ENCODE data around the gene FAM13A.
"Not testable (repeated sequence)": the region's sequence is repeated elsewhere in the genome, so short reads cannot be mapped to it uniquely, and the experiment has no call there.

The FAM13A gene

DNA sequence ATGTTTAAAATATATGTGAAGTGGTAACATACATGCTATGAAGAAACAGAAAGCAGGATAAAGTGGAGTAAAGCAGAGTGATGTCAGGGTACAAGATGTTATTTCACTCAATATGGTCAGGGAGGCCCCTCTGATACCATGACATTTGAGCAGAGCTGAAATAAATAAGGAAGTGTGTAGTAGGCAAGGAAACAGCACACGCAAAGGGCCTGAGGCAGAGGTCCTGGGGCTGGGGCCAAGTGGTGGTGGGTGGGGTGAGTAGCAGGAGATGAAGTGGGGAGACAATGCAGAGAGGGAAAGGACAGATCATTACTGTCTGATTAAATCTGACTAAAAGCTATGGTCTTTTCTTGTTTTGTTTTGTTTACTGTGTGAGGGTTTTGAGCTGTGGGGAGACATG, 61.1 kb downstream of the FAM13A start:
- TF ChIP-seq POLR2AphosphoS5 (IDR thresholded peaks at IDR 0.05; ENCODE audit: low read depth) (no peak), SPI1 (IDR thresholded peaks at IDR 0.05; ENCODE audit: borderline replicate concordance, low read depth) (no peak), GABPA (IDR thresholded peaks at IDR 0.05; ENCODE audit: low read depth) (no peak)
- TF ChIP-seq, protein P1, sequence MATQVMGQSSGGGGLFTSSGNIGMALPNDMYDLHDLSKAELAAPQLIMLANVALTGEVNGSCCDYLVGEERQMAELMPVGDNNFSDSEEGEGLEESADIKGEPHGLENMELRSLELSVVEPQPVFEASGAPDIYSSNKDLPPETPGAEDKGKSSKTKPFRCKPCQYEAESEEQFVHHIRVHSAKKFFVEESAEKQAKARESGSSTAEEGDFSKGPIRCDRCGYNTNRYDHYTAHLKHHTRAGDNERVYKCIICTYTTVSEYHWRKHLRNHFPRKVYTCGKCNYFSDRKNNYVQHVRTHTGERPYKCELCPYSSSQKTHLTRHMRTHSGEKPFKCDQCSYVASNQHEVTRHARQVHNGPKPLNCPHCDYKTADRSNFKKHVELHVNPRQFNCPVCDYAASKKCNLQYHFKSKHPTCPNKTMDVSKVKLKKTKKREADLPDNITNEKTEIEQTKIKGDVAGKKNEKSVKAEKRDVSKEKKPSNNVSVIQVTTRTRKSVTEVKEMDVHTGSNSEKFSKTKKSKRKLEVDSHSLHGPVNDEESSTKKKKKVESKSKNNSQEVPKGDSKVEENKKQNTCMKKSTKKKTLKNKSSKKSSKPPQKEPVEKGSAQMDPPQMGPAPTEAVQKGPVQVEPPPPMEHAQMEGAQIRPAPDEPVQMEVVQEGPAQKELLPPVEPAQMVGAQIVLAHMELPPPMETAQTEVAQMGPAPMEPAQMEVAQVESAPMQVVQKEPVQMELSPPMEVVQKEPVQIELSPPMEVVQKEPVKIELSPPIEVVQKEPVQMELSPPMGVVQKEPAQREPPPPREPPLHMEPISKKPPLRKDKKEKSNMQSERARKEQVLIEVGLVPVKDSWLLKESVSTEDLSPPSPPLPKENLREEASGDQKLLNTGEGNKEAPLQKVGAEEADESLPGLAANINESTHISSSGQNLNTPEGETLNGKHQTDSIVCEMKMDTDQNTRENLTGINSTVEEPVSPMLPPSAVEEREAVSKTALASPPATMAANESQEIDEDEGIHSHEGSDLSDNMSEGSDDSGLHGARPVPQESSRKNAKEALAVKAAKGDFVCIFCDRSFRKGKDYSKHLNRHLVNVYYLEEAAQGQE (IDR thresholded peaks at IDR 0.05; ENCODE audit: insufficient replicate concordance, low read depth), result no peak
- TF ChIP-seq, protein P2, sequence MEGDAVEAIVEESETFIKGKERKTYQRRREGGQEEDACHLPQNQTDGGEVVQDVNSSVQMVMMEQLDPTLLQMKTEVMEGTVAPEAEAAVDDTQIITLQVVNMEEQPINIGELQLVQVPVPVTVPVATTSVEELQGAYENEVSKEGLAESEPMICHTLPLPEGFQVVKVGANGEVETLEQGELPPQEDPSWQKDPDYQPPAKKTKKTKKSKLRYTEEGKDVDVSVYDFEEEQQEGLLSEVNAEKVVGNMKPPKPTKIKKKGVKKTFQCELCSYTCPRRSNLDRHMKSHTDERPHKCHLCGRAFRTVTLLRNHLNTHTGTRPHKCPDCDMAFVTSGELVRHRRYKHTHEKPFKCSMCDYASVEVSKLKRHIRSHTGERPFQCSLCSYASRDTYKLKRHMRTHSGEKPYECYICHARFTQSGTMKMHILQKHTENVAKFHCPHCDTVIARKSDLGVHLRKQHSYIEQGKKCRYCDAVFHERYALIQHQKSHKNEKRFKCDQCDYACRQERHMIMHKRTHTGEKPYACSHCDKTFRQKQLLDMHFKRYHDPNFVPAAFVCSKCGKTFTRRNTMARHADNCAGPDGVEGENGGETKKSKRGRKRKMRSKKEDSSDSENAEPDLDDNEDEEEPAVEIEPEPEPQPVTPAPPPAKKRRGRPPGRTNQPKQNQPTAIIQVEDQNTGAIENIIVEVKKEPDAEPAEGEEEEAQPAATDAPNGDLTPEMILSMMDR (IDR thresholded peaks at IDR 0.05; ENCODE audit: insufficient read depth, low read length), result no peak

DNA sequence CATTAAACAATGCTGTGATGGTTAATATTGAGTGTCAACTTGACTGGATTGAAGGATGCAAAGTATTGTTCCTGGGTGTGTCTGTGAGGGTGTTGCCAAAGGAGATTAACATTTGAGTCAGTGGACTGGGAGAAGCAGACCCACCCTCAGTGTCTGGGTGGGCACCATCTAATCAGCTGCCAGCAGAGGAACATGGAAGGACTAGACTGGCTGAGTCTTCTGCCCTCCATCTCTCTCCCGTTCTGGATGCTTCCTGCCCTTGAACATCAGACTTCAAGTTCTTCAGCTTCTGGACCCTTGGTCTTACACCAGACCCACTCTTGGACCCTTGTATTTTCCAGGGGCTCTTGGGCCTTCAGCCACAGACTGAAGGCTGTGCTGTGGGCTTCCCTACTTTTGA, 61.7 kb downstream of the FAM13A start:
- not testable (repeated sequence) for H3K27ac ChIP-seq (replicated peaks); H3K4me3 ChIP-seq (replicated peaks; ENCODE audit: insufficient read depth, low read length); DNase-seq (ENCODE audit: low read depth in 1 of 2, low spot score in 1 of 2); H3K27me3 ChIP-seq (ENCODE audit: insufficient read depth, poor library complexity, severe bottlenecking)

More for the DNA sequence above, 61.1 kb downstream of the FAM13A start:
- no peak overlapping the region for H3K27ac ChIP-seq (replicated peaks)
- no peak overlapping the region for H3K4me3 ChIP-seq (replicated peaks; ENCODE audit: insufficient read depth, low read length)
- no peaks in the 10 kb centered on the region for H3K27me3 ChIP-seq (ENCODE audit: insufficient read depth, poor library complexity, severe bottlenecking)
- DNase-seq (ENCODE audit: low read depth in 1 of 2, low spot score in 1 of 2), result no peak

DNA sequence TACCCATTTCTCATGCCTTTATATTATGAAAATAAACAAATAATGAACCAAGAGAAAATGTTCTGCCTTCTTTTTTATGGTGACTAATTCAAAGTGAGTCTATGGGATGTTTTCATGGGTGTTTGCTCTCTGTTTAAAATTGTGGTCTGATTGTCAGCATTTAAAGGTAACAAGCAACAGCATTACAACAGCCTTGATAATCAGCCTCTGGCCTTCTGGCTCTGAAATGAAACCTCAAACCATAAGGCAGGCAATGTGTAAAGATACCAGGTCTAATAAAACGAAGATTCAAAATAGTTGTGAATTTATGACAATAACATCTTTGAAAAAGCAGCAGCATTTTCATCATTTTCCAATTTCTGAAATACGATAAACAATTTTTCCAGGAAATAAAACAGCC, 63.7 kb downstream of the FAM13A start:
- TF ChIP-seq, protein P2 (IDR thresholded peaks at IDR 0.05; ENCODE audit: insufficient read depth, low read length), result no peak
- TF ChIP-seq GABPA (IDR thresholded peaks at IDR 0.05; ENCODE audit: low read depth) (no peak), POLR2AphosphoS5 (IDR thresholded peaks at IDR 0.05; ENCODE audit: low read depth) (no peak), SPI1 (IDR thresholded peaks at IDR 0.05; ENCODE audit: borderline replicate concordance, low read depth) (no peak)
- TF ChIP-seq, protein P1 (IDR thresholded peaks at IDR 0.05; ENCODE audit: insufficient replicate concordance, low read depth), result no peak
- Histone ChIP-seq H3K27me3 (ENCODE audit: insufficient read depth, poor library complexity, severe bottlenecking) (no peaks in the 10 kb centered on the region), H3K27ac (replicated peaks) (no peak overlapping the region), H3K4me3 (replicated peaks; ENCODE audit: insufficient read depth, low read length) (no peak overlapping the region)
- DNase-seq (ENCODE audit: low read depth in 1 of 2, low spot score in 1 of 2), result no peak

DNA sequence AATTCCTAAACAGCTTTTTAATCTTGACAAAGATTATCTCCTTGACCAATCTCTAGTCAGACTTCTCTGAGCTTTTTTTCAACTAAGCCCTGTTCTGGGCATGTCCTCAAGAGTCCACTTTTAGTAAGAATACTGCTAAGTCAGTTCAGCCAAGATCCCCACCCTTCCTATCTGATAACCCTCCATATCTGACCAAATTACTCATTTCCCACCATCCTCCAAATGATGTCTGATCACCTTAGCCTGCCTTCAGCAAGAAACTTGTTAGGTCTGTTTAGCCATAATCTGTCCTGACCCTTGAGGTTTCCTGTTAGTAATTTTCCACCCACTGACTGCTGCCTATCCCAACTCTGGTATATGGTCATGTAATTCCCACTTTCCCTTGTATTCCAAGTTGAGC, 65.2 kb downstream of the FAM13A start:
- TF ChIP-seq, protein P2 (IDR thresholded peaks at IDR 0.05; ENCODE audit: insufficient read depth, low read length), result no peak
- TF ChIP-seq SPI1 (IDR thresholded peaks at IDR 0.05; ENCODE audit: borderline replicate concordance, low read depth) (no peak), POLR2AphosphoS5 (IDR thresholded peaks at IDR 0.05; ENCODE audit: low read depth) (no peak), GABPA (IDR thresholded peaks at IDR 0.05; ENCODE audit: low read depth) (no peak)
- TF ChIP-seq, protein P1 (IDR thresholded peaks at IDR 0.05; ENCODE audit: insufficient replicate concordance, low read depth), result no peak
- H3K27ac ChIP-seq (replicated peaks), result no peak overlapping the region
- H3K27me3 ChIP-seq (ENCODE audit: insufficient read depth, poor library complexity, severe bottlenecking), result no peaks in the 10 kb centered on the region
- no peak for DNase-seq (ENCODE audit: low read depth in 1 of 2, low spot score in 1 of 2)
- H3K4me3 ChIP-seq (replicated peaks; ENCODE audit: insufficient read depth, low read length), result no peak overlapping the region

Data from HL-60 (cell line).